GF-D8 (cell line): ENCODE data around the gene PARD6G.

Experiments used
- DNase-seq: peaks from one replicate; lab custom pipeline; 2025; lab: John Stamatoyannopoulos, UW

Gene PARD6G

DNA sequence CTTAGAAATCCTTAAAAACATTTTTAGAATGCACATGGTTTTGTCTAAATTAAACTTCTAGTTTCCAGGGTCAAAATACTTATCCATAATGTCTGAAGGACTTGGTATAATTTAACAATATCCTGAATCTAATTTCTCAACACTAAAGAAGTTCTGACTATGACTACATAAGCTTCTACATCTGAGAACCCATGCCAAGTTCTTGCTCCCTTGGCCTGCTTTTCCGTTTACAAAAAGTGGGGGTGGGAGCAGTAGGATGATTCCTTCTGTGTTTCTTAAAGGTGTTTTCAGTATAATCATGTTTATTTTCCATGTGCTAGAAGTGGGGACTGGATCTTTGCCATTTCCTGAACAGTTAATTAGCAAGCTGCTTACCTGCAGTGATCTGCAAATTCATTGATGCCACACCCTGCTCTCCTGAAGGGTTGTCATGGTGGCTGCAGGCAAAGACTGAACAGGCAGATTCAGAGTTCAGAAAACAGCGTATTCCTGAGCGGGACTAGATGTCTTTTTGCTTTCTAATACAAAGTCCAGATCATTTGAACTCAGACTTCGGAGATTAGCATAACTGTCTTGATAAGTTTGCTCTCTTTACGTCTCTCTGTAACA, 102.0 kb downstream of the PARD6G start:
- no peak for DNase-seq

DNA sequence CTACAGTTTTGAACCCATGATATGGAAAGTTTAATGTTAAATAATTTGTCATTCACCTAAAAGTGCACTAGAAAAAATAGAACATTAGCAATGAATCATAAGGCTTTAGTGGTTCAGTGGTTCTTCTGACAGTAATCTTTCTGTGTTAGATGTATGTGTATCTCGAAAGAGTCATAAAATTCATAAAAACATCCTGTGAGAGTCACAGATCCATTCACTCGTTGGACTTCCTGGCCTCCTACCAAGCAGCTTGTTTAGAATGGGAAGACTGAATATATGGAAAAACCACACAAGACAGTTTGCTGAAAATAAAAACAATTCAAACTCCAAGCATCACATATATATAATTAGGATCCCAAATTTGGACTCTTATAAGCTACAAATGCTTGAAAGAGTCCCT, 103.4 kb downstream of the PARD6G start:
- DNase-seq: no peak

DNA sequence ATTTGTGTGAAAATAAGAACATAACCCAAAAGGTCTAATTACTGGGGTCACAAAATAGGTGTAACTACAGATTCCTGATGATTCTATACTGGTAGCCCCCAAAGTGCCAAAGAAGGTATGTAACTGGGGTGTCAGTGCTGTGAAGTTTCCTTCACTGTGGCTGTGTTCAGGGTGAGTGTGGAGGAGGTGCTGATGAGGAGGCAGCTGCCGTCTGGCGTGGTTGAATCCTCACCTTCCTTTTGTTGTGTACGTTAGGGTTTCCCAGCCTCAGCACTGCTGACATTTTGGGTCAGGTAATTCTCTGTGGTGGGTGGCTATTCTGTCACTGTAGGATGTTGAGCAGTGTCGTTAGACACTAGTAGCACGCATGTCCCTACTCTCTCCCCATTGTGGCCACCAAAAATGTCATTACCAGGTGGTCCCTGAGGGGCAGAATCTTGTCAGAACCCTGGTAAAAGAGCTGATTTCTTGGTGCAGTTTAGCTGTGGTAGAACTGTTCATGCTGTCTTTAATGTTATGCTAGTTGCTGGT, 106.8 kb downstream of the PARD6G start:
- DNase-seq: no peak

DNA sequence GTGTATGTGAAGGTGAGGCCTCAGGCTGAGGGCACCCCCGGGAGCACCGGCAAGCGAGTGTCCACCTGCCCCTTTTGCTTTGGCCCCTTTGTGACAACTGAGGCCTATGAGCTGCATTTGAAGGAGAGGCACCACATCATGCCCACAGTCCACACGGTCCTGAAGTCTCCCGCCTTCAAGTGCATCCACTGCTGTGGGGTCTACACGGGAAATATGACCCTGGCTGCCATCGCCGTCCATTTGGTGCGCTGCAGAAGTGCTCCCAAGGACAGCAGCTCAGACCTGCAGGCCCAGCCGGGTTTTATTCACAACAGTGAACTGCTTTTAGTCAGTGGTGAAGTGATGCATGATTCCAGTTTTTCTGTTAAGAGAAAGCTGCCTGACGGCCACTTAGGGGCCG, 109.3 kb downstream of the PARD6G start:
- no peak for DNase-seq

DNA sequence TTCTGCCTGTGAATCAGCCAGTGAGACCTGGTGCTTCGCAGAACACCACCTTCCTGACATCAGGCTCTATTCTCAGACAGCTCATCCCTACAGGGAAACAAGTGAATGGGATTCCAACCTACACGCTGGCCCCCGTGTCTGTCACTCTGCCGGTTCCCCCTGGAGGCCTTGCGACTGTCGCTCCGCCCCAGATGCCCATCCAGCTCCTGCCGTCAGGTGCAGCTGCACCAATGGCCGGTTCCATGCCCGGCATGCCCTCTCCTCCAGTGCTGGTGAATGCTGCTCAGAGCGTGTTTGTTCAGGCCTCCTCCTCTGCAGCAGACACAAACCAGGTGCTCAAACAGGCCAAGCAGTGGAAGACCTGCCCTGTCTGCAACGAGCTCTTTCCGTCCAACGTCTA, 110.2 kb downstream of the PARD6G start:
- DNase-seq: no peak

DNA sequence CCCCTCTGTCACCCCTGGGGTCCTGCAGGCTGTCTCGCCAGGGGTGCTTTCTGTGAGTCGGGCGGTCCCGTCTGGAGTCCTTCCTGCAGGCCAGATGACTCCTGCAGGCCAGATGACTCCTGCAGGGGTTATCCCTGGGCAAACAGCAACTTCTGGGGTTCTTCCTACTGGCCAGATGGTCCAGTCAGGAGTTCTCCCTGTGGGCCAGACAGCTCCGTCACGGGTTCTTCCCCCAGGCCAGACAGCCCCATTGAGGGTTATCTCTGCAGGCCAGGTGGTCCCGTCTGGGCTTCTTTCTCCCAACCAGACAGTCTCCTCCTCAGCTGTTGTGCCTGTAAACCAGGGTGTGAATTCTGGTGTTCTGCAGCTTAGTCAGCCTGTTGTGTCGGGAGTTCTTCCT, 110.6 kb downstream of the PARD6G start:
- DNase-seq: no peak

DNA sequence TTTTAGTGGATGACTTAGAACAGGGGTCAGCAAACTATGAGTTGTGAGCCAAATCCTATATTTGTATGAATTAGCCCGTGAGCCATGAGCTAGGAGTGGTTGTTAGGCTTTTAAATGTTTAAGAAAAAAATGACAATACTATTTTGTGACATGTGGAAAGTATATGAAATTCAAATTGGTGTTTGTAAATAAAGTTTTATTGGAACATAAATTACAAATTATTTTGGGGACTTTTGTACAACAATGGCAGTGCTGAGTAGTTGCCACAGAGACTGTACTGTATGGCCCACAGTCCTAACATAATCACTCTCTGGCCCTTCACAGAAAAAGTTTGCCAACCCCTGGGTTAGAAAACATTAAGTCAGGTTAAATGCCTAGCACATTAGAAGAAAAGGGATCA, 112.2 kb downstream of the PARD6G start:
- no peak for DNase-seq

DNA sequence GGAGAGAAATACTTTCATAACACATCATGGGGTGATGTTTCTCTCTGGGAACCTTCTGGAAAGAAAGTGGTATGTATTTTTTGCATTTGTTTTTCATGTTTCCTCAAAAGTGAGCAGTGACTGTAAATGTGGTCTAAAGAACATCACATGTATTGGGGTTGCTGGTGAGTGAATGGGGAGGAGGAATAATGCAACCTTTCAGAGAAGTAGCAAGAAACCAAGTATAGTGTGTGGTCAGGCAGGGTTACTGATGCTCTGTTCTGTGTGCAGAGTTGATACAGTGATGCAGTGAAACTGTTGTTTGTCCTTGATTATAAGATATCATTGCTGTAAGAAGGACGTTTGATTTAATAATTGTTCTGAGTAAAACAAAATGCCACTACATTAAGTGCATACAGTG, 114.2 kb downstream of the PARD6G start:
- no peak for DNase-seq

DNA sequence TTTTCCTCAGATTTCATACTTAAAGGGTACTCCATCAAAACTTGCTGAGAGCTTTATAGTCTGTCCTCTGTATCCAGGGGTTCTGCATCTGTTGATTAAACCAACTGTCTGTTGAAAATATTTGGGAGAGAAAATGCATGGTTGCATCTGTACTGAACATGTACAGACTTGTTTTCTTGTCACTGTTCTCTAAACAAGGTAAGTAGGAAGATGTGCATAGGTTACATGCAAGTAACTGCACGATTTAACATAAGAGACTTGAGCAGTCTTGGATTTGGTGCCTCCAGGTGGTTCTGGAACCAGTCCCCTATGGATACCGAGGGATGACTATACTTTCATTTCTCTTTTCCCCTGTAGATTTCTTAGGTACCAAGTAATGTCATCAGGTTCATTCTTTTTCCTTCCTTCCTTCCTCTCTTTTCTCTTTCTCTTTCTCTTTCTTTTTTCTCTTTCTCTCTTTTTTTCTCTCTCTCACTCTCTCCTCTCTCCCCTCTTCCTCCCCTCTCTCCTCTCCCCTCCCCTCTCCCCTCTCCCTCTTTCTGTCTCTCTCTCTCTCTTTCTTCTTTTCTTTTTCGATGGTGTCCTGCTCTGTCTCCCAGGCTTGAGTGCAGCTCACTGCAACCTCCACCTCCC, 115.0 kb downstream of the PARD6G start:
- DNase-seq: no peak

DNA sequence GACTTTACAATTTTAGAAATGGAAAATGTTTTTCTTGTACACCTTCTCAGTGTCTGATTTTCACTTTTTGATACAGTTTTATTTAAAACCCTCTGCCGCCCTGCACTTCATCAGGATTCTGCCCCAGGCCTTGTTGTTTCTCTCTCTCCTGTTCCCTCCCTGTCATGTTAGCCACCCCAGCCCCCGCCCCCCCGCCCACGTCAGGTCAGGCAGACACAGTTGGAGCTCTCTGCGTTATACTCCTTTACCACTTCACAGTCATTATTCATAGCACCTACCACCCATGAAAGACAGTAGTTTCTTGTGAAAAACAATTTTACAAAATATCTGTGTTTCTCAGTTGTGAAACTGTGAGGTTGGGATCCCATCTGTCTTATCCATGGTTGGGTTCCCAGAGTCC, 116.8 kb downstream of the PARD6G start:
- no peak for DNase-seq

DNA sequence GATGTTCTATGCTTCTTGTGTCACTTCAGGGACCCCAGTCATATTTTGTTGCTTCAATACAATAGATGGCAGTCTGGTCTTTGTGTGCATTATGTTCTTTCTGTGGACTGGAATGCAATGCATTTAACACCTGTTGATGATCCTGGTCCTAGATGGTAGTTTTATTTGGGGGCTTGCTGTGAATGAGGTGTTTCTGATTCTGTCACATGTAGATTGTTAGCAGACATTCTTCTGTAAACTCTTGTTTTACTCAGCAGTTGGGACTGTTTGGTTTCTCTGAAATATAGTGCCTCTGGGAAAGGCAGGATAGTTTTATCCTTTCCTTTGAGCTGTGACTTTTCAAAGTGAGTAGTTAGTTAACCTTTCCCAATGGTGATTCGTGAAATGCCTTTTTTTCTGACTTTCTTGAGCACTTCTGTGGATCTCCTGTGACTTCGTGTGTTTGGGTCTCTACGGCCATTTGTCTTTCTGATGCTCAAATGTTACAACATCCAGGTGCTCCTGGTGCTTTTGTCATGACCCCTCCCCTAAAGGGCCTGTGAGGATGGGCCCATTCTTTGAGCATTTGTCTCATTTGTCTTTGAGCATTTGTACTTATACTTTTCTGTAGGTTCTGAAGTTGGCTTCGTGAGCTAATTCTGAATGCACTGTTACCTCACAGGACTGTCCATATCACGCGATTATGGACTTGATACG, 117.5 kb downstream of the PARD6G start:
- DNase-seq: no peak

DNA sequence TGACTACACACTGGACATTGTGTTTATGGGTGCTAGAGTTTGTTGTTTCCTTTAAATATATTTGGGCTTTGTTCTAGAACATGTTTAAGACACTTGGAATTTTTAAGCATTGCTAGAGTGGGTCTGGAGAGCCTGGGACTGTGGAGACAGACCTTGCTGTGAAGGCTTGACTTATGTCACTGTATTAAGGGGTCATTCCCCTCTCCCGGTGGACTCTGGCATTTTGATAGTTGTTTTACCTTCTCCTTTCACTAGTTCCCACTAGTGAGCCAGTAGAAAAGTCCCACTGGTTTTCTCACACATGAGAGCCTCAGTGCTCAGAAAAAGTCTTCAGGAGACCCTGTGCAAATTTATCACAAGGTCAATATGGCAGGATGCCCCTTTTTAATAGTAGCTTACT, 119.7 kb downstream of the PARD6G start:
- DNase-seq: no peak

DNA sequence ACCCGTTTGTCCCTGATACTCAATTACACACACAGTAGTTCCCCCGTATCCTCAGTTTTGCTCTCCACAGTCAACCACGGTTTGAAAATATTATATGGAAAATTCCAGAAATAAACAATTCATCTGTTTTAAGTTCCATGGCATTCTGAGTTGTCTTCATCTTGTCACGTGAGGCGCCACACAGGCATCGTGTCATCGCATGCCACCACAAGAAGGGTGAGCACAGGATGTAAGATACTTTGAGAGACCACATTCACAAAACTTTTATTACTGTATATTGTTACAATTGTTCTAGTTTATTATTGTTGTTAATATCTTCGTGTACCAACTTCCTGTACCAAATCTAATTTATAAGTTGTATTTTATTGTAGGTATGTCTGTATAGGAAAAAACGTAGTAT, 120.5 kb downstream of the PARD6G start:
- DNase-seq: no peak

DNA sequence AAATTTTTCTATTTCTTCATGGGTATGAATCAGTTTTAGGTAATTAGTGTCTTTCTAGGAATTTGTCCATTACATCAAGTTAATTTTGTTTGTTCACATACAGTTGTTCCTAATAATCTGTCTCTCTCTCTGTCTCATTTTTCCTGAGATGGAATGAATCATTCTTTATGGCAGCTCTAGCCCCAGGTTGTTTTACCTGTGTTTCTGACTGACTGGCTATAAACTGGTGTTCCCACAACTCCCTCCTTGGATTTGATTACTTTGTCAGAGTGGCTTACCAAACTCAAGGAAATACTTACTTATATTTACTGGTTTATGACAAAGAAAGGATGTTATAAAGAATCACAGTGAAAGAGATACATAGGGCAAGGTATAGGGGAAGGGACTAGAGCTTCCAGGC, 123.2 kb downstream of the PARD6G start:
- no peak for DNase-seq

DNA sequence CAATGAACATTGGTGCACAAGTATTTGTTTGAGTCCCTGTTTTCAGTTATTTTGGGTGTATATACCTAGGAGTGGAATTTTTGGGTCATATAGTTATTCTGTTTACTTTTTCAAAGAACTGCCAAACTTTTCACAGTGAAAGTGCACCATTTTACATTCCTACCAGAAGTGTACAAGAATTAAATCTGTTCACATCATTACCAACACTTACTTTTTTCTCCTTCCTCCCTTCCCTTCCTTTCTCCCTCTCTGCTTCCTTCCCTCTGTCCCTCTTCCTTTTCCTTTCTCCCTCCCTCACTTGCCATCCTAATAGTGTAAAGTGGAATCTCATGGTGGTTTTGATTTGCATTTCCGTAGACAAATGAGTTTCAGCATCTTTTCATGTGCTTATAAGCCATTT, 126.4 kb downstream of the PARD6G start:
- DNase-seq: no peak

DNA sequence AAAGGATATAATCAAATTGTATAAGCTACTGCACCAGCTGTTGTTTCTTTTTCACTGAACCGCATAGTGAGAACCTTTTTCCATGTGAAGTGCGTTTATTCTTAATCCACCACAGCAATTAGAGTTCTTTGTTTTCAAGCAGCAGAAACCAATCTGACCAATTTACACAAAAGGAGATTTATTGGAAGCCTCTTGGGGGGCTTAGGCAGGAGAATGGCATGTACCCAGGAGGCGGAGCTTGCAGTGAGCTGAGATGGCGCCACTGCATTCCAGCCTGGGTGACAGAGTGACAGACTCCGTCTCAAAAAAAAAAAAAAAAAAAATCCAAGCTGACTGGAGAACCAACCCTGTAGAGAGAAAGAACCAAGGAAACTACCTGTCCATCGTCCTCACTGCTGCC, 128.2 kb downstream of the PARD6G start:
- no peak for DNase-seq

DNA sequence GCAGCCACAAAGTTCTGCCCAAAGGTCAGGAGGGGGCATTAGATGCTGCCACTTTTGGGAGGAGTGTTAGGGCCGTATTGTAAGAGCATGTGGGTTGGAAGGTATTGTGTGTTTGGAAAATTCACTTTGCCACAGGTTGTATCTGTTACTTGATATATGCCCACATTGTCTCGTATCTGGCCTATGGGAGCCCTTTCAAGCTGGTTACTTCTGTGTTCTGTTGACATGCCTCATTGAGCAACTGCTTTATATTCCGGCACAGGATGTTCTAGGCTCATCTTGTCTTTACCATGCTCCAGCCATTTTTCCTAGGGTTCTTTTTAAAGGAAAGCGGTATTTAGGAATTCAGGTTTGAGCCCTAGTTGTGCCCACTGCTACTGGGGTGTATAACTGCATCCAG, 132.3 kb downstream of the PARD6G start:
- no peak for DNase-seq

DNA sequence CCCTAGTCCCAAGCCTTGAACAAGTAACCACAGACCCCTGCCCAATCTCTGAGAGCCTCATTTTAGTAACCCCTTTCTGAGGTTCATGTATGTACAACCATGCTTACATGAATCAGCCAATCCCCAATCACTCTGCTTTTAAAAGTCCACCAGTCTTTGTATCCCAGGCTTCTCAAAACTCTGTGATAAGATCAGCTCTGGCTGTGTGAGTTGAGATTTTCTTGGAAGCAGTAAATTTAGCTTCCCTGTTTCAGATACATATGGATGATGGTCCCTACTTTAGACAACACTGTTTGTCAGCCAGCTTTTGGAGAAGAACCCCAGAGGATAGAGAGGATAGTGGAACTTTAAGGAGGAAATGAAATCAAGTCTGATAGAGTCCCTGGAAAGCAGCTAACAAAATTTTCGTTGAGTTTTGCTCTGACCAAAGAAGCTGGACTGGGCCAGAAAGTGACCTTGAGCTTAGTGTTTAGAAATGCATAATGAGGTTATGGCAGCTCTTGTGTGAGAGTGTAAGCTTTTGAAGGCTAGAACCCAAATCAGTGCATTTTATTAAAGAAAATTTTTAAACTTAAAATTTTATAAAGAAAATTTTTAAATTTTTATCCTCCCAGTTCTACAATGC, 134.6 kb downstream of the PARD6G start:
- no peak for DNase-seq

DNA sequence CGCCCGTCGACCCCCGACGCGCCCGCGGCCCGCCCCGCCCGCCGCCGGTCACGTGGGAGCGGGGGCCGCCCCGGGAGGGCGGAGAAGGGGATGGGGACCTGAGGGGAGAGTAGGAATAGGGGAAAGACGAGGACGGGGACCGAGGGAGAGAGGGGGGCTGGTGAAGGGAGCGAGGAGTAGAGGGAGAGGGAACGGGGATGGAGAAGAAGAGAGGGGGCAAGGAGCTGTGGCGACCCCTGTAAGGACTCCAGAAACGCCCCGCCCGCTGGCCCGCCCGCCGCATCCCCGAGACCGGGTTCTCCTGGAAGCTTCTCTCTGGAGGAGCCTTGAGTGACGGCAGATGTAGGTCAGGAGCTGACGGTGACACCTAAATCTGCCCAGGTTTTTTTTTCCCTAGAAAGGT, 137.6 kb downstream of the PARD6G start:
- DNase-seq: no peak

DNA sequence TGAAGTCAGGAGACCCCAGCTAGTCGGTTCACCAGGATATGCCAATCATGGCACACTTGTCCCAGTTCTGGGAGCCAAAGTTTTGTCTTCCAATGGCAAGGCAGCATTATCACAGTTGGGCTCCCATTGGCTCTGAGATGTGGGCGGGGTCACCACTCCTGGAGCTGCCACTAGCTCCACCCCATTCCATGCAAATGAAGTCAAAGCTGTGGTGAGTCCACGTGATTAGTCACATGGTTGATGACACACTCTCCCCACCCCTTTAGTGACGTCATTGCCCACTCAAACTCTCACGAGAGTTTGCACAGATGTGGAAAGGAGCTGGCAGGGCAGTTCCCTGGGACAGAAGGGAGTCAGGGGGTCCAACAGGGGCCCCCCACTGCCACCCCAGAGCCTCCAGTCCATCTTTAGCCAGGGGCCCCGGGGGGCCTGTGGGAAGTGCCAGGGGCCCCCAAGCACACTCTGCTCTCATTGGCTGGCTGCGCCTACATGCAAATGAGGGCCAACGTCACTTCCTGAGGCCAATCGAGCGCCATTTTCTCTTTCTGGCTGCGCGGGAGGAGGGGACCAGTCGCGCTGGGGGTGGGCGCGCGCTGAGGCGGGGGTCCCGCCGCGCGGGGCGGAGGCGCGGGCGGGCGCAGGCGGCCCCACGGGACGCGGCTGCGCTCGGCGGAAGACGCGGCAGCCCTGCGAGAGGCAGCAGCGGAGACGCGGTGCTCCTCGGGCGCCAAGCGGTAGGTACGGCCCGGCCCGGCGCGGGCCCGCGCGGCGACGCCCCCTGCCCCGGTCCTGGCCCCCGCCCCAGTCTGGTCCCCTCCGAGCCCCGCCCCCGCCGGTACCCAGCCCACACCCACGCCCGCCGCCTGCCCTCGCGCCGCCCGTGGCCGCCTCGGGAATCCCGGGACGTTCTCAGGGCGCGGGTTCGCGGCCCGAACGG, 138.3 kb downstream of the PARD6G start, which contains the start of gene ADNP2:
Gene ADNP2 (plus strand): TSS at position 524 of the 937 bp plus-strand sequence. CDS start 8,281 bp downstream, outside the sequence.
- peak; percentile 87 for DNase-seq

DNA sequence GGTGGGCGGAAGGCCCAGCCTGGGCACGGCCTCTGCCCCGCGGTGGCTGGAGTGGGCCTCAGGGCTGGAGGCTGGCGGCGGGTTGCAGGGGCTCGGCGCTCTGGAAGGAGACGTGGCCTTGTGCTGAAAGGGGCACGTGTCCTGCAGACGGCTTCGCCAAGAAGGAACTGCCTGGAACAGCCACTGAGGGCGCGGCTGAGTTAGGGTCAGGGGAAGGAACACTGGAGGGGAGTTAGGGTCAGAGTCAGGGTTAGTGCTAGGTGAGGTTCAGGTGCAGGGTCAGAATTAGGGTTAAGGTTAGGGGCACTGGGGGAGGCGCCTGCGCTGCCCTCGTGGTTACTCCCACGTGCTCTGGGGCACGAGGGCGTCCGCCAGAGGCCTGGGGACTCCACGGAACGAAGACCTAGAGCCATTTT, 139.2 kb downstream of the PARD6G start:
- no peak for DNase-seq

DNA sequence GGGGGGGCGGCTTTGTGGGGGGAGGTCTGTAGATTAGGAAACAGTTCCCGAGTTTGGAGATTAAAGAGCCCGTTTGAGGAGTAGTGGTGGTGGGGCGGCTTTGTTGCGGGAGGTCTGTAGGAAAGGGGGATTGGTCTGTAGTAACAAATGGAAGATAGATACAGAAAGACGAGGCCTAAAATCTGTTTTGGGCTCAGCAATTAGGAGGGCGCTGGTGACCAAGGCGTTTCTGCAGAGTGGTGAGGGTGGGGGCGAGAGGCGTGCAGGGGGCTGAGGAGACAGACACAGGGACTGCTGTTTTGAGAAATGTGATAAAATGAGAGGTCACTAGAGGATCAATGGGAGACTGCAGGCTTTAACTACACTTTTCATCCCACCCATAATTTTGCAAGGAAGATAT, 139.9 kb downstream of the PARD6G start:
- DNase-seq: no peak
